Stimulated activated CD4-positive, alpha-beta T cell treated with anti-CD3 and anti-CD28 coated beads, Interleukin-4, amount 100 ng/mL, for 48 hours (primary cell): ENCODE results near the gene DNAJA4.

Experiments
- DNase-seq, 2 donors: peaks; one replicate each; pipeline ENCODE4 v3.0.0-alpha.2; 2020; ENCODE audit warnings: low read depth in 2 of 2

Gene DNAJA4

DNA sequence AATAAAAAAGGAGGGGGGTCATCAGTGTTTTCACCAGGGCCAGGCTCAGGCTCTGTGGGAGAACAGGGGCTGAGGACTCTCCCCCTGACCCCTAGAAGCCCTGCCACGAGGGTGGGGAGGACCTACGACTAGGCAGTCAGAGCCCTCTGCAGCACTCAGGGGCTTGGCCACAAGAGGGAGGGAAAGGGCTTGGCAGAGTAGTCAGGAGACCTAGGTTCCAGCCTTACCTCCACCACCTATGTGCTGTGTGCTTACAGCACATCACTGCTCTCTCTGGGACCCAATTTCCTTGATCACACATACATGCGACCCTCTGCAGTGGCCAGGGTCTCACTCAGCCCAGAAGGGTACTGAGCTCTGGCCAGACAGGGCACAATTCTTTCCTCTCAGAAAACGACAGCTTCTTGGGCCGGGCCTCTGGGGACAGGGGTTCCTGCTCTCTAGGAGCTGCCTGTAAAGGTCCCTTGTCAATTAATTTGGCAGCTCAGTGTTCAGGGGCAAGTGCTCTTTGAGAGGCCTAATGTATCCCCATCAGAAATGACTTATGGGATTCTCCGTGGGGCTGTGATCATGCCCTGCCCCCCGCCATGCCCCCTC, 51.4 kb downstream of the DNAJA4 start:
- DNase-seq = no peak

DNA sequence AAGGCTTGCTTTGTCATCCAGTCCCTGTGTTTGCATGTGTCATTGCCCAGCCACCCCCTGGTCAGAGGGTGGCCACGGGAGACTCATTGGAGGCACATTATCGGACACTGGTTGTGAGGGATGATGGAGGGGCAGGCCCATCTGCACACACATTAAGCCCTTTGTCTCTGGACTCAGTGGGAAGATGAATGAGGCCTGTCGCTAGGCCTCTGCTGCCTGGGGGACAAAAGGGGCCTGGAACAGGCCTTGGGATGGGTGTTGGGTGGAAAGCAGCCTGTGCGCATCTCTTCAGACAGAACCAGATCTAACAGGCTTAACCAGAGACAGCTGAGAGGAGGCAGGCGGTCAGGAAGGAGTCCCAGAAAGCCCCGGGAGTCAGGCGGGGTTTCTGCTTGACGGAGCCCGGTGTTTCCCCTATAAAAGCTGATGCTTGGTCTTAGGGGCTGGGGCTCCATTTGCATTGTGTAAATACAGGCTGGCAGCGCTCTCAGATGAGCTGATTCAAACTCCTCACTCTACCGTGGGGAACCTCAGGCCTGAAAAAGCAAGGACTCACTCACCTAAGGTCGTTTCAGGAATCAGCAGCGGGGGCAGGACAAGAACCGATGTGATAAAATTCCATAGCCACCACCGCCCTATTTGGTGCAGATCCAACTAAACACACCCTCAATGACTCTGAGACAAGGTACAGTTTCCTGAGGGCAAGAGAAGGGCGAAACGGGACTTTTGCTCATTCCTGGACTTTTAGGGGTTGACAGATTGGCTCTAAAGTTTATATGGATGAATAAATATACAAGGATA, 52.1 kb downstream of the DNAJA4 start:
- DNase-seq = no peak

DNA sequence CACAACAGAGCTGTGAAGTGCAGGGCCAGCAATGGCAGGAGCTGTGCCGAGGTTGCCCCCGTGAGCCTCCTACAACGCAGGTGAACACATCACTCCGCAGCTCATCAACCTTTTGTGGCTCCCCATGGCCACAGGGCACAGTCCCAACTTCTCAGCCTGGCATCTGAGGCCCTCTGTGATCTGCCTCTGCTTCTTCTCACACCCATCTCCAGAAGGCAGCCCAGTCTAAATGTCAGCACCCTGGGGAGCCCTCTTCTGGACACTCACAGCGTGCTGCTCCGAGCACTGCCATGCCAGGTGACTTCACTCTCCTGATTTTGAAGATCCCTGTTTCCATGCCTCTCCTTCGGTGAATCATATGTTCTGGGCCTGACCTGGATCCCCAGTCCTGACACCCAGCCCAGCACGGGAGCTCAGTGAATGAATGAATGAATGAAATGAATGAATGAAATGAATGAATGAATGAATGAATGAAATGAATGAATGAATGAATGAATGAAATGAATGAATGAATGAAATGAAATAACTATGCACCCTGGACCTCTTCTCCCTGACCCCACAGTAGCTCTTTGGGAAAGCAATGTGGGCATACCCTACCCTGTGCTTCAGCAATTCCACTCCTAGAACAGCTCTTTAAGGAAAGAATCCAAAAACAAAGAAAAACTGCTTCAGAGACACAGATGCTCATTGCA, 52.9 kb downstream of the DNAJA4 start:
- DNase-seq = no peak

DNA sequence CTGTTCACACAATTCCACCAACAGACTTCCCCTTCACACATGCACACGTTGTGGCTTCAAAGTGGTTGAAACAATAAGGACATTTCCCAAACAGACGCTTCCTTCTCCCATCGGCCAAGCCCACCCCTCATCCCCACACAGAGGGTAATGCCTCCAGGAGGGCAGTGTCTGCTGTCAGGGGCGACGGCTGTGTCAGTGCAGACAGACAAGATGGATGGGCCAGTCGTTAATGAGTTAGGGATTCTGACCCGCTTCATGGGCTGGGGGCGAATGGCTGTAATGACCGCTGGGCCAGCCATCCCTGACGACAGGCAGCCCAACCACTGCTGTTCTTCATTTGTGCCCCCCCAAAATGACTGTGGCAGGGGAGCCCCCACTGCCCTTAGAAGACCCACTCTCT, 55.2 kb downstream of the DNAJA4 start:
- DNase-seq = no peak

DNA sequence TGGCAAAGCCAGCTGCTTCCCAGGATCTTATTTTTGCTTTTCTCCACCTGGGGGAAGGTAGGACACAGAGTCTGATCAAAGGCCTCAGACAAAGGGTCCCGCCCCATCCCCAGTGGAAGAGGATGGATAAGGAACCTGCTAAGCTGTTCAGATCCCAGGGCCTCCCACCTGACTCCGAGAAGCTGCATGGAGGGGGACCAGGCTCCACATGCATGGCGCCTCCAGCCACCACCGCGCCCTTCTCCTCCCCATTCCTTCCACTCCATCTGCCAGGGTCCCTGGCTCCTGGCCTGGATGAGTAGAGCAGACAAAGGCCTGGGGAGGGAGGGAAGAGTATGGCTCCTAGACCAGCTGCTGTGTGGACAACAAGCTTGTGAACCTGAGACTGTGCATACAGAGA, 55.8 kb downstream of the DNAJA4 start:
- no peak for DNase-seq

DNA sequence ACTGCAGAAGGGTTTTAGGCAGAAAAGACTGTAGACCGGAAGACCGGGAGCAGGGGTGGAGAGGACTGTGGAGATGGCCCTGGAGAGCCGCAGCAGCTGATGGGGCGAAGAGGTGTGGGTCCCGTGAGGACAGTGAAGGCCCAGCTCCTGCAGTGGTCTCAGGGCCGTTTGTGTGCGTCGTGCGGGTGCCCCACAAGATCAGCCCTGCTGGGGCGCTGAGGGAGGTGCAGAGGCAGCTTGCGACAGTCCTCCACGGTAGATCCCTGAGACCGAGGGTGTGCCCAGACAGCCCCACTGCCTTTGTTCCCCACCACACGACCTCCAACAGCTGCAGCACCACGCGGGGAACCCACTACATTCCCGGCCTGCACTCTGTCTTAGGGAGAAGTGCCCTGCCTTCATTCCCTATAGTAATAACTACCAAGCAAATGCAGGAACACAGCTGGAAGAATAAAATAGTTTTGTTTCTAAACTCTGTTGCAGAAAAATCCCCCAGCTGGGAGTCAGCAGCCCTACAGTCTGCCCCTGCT, 56.7 kb downstream of the DNAJA4 start:
- no peak for DNase-seq

DNA sequence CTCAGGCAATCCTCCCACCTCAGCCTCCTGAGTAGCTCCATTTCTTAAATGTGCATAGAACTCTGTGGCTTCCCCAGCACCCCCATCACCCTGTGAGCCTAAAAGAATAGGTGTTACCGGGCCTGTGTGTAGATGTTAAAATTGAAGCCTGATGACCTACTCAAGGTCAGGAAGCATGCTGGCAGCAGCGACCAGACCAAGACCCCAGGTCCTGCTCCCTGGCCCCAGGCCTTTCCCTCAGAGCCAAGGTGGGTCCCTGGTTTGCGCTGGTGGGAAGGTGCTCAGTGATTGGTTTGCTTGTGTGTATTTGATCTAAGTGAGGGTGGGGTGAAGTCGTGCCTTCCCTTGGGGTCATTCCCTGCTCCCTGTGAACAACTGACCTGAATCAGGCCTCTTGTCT, 57.4 kb downstream of the DNAJA4 start:
- DNase-seq = no peak

DNA sequence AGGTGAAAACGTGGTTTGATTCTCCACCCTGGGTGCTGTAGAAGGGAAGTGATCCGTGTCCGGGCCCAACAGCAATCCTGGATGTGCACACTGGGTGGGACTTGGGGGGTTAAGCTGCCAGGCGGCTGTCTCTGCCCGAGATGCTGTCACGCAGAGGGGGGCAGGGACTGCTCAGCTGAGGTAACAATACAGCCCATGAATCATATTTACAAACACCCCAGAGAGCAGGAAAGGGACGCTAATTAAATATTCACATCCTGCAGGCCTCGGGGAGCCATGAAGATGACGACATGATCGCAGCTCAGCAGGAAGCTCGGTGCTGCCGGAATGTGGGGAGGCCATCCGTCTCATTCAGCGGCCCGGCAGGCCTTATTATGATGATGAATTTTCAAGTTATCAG, 57.9 kb downstream of the DNAJA4 start:
- DNase-seq = no peak

DNA sequence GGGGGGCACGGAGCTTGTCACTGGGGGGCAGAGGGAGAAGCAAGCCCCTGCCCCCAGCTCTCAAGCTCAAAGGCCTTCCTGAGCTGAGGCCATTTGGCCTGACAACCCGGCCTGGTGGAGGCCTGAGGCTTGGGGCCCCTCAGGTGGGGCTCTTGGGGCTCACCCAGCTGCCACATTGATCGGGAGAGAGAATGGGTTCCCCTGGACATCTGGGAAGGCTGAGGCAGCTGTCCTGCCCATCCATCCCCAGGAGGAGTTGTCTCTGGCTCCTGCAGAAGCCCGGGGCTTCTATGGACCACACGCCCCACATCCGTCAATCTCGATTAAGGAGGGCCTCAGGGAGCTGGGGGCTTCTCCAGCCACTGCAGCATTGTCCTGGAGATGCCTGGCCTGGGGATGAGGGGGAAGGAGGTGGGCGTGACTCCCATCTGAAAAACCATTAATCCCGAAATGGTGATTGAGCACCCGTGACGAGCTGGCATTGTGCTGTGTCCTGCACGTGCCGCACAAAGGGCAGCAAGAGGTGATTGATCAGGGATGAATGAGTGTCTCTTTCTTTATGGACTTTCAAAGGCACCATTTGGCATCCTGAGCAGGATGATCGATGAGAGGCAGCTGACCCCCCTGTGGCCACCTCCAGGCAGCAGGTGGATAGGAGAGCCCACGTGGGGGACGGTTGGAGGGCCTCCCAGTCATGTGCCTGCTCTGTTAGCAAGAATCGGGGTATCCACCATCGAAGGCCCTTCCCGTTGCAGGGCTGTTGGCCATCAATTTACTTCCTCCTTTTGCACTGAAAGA, 58.6 kb downstream of the DNAJA4 start:
- DNase-seq = no peak

DNA sequence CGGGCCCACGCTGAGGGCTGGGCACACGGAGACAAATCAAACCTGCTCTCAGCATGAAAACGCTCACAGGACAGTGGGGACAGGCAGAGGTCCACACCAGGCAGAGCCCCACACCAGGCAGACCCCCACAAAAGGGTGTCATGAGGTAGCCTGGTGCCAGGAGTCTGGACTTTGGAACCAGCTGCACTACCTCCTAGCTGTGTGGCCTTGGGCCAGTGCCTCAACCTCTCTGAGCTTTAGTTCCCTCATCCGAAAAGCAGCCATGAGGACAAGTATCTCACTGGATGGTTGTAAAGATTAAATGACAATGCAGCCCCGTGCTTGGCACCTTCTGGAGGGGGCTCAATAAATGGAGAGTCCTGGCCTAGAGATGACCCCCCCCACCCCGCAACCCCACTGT, 59.3 kb downstream of the DNAJA4 start:
- no peak for DNase-seq

DNA sequence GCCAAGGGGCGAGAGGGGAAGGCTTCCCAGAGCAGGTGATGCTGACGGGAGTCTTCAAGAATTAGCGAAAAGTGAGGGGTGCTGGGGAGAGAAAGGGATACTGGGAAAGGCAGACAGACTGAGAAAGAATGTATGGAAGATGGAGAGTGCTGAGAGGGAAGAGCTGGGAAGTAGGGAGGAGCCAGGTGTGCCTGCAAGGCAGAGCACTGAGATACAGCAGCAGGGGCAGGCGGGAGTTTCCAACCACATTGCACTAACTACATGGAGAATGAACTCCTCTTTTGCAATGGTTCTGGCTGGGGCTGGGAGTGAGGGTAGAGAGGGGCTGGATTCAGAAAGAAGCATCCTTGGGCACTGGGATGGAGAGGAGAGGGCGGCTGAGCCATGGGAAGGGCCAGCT, 59.8 kb downstream of the DNAJA4 start:
- DNase-seq = no peak

DNA sequence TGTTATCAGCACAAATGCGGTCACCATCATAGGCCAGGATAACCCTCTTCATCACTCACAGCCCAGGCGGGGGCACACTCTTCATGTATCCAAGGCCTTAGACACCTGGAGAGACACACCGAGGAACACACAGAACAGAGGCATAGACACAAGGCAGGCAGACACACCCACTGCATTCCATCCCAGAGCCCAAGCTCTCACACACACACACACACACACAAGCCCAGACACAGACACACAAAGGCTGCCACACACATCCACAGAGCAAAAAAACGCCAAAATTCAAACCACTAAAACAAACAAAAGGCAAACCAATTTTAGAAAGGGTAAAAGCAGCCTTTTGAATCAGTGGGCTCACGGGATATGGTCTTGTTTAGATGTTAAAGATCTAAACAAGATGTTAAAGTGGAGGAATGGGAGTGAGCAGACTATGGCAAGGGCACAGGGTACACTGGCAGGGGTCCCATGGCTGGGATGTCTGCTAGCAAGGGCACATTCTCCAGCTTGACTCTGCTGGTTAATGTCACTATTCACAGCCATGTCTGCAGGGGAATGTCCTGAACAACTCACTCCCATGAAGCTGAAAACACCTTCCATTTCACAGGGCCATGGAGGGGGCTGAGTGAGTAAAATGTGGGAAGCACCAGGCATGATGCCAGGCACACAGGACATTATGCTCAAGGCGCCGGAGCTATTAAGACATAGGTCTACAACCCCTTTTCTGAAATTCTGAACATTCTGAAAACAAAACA, 60.9 kb downstream of the DNAJA4 start:
- no peak for DNase-seq

DNA sequence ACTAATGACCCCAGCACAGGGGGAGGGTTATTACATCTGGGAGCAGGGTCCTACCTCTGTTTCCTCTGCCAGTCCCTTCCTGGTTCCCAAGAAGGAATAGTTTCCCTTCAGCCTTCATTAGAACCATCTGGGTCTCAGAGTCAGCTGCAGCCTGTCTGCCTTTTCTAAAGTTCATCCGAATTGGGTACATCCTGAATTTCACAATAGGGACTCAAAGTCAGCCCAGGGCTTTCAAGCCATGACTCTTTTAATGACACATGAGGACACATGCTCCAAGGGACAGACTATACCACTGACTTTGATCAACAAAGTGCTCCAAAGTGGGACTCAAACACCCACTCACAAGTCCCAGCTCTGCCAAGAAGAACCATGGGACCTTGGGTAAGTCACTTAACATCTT, 63.1 kb downstream of the DNAJA4 start:
- DNase-seq = no peak

DNA sequence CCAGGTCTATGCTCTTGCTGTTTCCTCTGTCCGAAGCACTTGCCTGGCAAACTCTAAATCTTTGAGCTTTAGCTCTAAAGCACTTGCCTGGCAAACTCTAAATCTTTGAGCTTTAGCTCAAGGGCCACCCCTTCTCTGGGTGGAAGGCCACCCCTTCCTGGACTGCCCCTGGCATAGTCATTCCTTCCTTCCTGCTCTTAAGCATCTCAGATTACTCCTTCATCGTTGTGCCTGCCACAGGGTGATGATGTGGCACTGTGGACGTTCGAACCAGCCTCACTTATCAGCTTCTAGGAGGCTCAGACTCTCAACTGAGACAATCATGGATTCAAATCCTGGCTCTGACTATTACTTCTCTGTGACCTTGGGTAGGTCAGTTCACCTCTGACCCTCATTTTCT, 65.3 kb downstream of the DNAJA4 start:
- no peak for DNase-seq
